HEK293 (cell line): ENCODE data around the gene UTP25.
A peak's percentile ranks its signal among the peaks of the same experiment; 100 is the strongest.

Experiments
- REPIN1 ChIP-seq: fragments of 450-650 bp; formaldehyde crosslinking; IDR thresholded peaks from 2 replicates; pipeline ENCODE4 v1.5.1; 2017; ENCODE audit warnings: missing biosample characterization, missing genetic modification characterization, low read depth
- ZNF202 ChIP-seq: fragments of 450-650 bp; formaldehyde crosslinking; IDR thresholded peaks from 2 replicates; pipeline ENCODE4 v1.5.1; 2016; ENCODE audit warnings: missing biosample characterization, missing genetic modification characterization, borderline replicate concordance
- ZNF558 ChIP-seq: fragments of 450-650 bp; formaldehyde crosslinking; IDR thresholded peaks from 2 replicates; pipeline ENCODE4 v1.5.1; 2016; ENCODE audit warnings: missing biosample characterization, missing genetic modification characterization
- TF ChIP-seq, protein P1 (sequence below): fragments of 450-650 bp; formaldehyde crosslinking; IDR thresholded peaks from 2 replicates; pipeline ENCODE4 v1.5.1; 2016; ENCODE audit warnings: missing biosample characterization, missing genetic modification characterization
- TF ChIP-seq, protein P2 (sequence below): fragments of 450-650 bp; formaldehyde crosslinking; IDR thresholded peaks from 2 replicates; pipeline ENCODE4 v1.5.1; 2017; ENCODE audit warnings: missing biosample characterization, missing genetic modification characterization
- TF ChIP-seq, protein P3 (sequence below): fragments of 450-650 bp; formaldehyde crosslinking; IDR thresholded peaks from 2 replicates; pipeline ENCODE4 v1.5.1; 2016; ENCODE audit warnings: missing biosample characterization, missing genetic modification characterization, low read depth

DNA sequence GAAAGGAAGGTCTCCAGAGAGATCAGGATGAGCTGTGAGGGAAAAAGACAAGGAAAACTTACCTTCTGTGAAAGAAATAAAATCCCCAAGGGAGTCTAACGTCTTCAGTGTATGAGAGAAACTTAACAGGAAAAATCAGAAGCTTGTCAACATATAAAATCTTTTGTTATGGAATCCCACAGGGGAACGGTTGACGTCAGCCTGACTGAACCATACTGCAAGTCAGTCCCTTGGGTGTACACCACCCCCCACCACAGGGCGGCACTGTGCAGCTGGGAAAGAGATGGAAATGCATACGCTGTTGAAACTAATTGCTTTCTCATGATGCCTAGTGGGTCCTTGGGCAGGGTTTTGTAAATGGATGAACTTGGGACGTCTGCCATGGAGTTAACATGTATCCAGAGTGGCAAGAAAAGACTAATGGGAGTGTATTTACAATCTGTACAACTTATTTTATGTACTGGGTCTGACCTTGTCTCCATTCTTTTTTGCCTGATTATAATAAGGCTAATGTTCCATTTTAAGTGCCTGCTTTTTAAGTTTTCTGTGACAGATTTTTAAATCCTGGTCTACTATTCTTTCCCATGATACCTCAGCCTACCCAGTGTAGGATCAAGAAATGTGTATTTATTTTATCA lies 22.7 kb downstream of the UTP25 start:
- TF ChIP-seq, protein P1, sequence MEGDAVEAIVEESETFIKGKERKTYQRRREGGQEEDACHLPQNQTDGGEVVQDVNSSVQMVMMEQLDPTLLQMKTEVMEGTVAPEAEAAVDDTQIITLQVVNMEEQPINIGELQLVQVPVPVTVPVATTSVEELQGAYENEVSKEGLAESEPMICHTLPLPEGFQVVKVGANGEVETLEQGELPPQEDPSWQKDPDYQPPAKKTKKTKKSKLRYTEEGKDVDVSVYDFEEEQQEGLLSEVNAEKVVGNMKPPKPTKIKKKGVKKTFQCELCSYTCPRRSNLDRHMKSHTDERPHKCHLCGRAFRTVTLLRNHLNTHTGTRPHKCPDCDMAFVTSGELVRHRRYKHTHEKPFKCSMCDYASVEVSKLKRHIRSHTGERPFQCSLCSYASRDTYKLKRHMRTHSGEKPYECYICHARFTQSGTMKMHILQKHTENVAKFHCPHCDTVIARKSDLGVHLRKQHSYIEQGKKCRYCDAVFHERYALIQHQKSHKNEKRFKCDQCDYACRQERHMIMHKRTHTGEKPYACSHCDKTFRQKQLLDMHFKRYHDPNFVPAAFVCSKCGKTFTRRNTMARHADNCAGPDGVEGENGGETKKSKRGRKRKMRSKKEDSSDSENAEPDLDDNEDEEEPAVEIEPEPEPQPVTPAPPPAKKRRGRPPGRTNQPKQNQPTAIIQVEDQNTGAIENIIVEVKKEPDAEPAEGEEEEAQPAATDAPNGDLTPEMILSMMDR (tag by site-specific recombination): peak; percentile 76
- TF ChIP-seq ZNF558: no peak
- TF ChIP-seq ZNF202: no peak
- TF ChIP-seq, protein P2, sequence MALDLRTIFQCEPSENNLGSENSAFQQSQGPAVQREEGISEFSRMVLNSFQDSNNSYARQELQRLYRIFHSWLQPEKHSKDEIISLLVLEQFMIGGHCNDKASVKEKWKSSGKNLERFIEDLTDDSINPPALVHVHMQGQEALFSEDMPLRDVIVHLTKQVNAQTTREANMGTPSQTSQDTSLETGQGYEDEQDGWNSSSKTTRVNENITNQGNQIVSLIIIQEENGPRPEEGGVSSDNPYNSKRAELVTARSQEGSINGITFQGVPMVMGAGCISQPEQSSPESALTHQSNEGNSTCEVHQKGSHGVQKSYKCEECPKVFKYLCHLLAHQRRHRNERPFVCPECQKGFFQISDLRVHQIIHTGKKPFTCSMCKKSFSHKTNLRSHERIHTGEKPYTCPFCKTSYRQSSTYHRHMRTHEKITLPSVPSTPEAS: peak; percentile 17; the same call in 1 of the 2 replicates
- no peak for TF ChIP-seq REPIN1 (tag by site-specific recombination)
- TF ChIP-seq, protein P3, sequence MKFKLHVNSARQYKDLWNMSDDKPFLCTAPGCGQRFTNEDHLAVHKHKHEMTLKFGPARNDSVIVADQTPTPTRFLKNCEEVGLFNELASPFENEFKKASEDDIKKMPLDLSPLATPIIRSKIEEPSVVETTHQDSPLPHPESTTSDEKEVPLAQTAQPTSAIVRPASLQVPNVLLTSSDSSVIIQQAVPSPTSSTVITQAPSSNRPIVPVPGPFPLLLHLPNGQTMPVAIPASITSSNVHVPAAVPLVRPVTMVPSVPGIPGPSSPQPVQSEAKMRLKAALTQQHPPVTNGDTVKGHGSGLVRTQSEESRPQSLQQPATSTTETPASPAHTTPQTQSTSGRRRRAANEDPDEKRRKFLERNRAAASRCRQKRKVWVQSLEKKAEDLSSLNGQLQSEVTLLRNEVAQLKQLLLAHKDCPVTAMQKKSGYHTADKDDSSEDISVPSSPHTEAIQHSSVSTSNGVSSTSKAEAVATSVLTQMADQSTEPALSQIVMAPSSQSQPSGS: peak; percentile 63; the same call in 1 of the 2 replicates
